Limb (tissue), 2 donors: ENCODE measurements around the gene PPM1G.
"Not testable (repeated sequence)": the region's sequence is repeated elsewhere in the genome, so short reads cannot be mapped to it uniquely, and the experiment has no call there.

Experiments used
- DNase-seq, 2 donors: peaks; one replicate each; pipeline ENCODE4 v3.0.0-alpha.2; 2016; ENCODE audit errors: extremely low spot score in 2 of 2

Gene PPM1G

GRCh38 chr2:27375513-27376099 is 33.8 kb downstream of the PPM1G start:
- DNase-seq, result no peak

- no peak for DNase-seq
Observed at GRCh38 chr2:27373567-27373966, 35.8 kb downstream of the PPM1G start.

- DNase-seq, result no peak
Observed at GRCh38 chr2:27372937-27373336, 36.5 kb downstream of the PPM1G start.

GRCh38 chr2:27370816-27371620 is 38.4 kb downstream of the PPM1G start:
- DNase-seq, result no peak

- DNase-seq, result peak; percentile 99 to 100
Observed at GRCh38 chr2:27370026-27370815, 39.2 kb downstream of the PPM1G start, which contains the start of the genes EIF2B4 and SNX17. EIF2B4 (minus strand) TSS chr2:27370338; CDS start chr2:27370314, 24 bp downstream. SNX17 (plus strand) TSS chr2:27370616; CDS start chr2:27370744, 128 bp downstream.

GRCh38 chr2:27369471-27370025 is 39.8 kb downstream of the PPM1G start:
- peak in 1 of 2 donors; percentile 28 for DNase-seq

- no peak for DNase-seq
Observed at GRCh38 chr2:27363933-27364332, 45.5 kb downstream of the PPM1G start.

GRCh38 chr2:27362678-27363420 is 46.5 kb downstream of the PPM1G start:
- no peak for DNase-seq

GRCh38 chr2:27356382-27357181 is 52.8 kb downstream of the PPM1G start, which contains the start of gene GTF3C2:
GTF3C2 (minus strand) TSS chr2:27356764; CDS start chr2:27343554, 13,210 bp downstream.
- DNase-seq, result peak; percentile 95 to 96

GRCh38 chr2:27356056-27356381 is 53.4 kb downstream of the PPM1G start:
- DNase-seq, result no peak

GRCh38 chr2:27354597-27354927 is 54.8 kb downstream of the PPM1G start:
- DNase-seq, result no peak

- no peak for DNase-seq
Observed at GRCh38 chr2:27353762-27354596, 55.4 kb downstream of the PPM1G start.

- not testable (repeated sequence) for DNase-seq
Observed at GRCh38 chr2:27353386-27353761, 56.0 kb downstream of the PPM1G start.

GRCh38 chr2:27351802-27352598 is 57.4 kb downstream of the PPM1G start:
- DNase-seq, result no peak

- DNase-seq, result no peak
Observed at GRCh38 chr2:27350106-27350693, 59.2 kb downstream of the PPM1G start.

GRCh38 chr2:27347641-27348040 is 61.8 kb downstream of the PPM1G start:
- DNase-seq, result no peak

GRCh38 chr2:27336173-27336572 is 73.2 kb downstream of the PPM1G start:
- no peak for DNase-seq

- no peak for DNase-seq
Observed at GRCh38 chr2:27335311-27335710, 74.1 kb downstream of the PPM1G start.
